Small intestine (tissue), 7 donors: ENCODE data around the gene ARFGAP3. TPM values are rescaled to one million over a fixed set of nuclear protein-coding genes. Genes with fewer than 3 reads are reported as not detected.

Experiments
- DNase-seq, 2 donors: peaks; one replicate each; pipeline versions ENCODE4 v3.0.0 to v3.0.0-alpha.2; 2013
- FAIRE-seq: peaks from 2 replicates; lab custom pipeline; 2012; peaks lifted over from hg19 to GRCh38; lab: Jason Lieb, UNC
- H3K27ac ChIP-seq, 3 donors: one replicate each; pipeline ENCODE4 v1.5.1; 2013; ENCODE audit warnings: low read length in 2 of 3, mild to moderate bottlenecking in 2 of 3, control low read depth in 1 of 3, inconsistent platforms in 1 of 3, low read depth in 1 of 3, moderate library complexity in 1 of 3
- H3K27me3 ChIP-seq, 3 donors: one replicate each; pipeline ENCODE4 v1.6.1; 2013; ENCODE audit warnings: low read length in 3 of 3, inconsistent platforms in 1 of 3; ENCODE audit not compliant: control insufficient read depth in 3 of 3, insufficient read depth in 3 of 3
- H3K36me3 ChIP-seq, 3 donors: one replicate each; pipeline ENCODE4 v1.6.1; 2013; ENCODE audit warnings: low read length in 3 of 3, inconsistent platforms in 1 of 3, low read depth in 1 of 3, mild to moderate bottlenecking in 1 of 3, moderate library complexity in 1 of 3; ENCODE audit not compliant: control insufficient read depth in 3 of 3, insufficient read depth in 2 of 3
- H3K4me1 ChIP-seq, 3 donors: one replicate each; pipeline ENCODE4 v1.6.1; 2013; ENCODE audit warnings: low read length in 2 of 3, inconsistent platforms in 1 of 3, low read depth in 1 of 3, mild to moderate bottlenecking in 1 of 3, moderate library complexity in 1 of 3; ENCODE audit not compliant: control insufficient read depth in 3 of 3, insufficient read depth in 2 of 3
- H3K4me3 ChIP-seq, 3 donors: one replicate each; pipeline ENCODE4 v1.5.1; 2013; ENCODE audit warnings: low read length in 3 of 3, control low read depth in 1 of 3, inconsistent platforms in 1 of 3, low read depth in 1 of 3, mild to moderate bottlenecking in 1 of 3, moderate library complexity in 1 of 3
- H3K9me3 ChIP-seq, 2 donors: one replicate each; pipeline ENCODE4 v1.6.1; 2013; ENCODE audit warnings: low read depth in 1 of 2, low read length in 1 of 2; ENCODE audit not compliant: control insufficient read depth in 2 of 2, insufficient read depth in 1 of 2
- WGBS, 3 donors: extraction: QIAGEN DNeasy Blood & Tissue Kit; methylation state at CpG; one replicate each; pipeline ENCODE4 v1.1.7; 2013; 5-methylcytosine and 5-hydroxymethylcytosine counted together
- polyA plus RNA-seq, 4 donors: library from polyadenylated mRNA; stranded (reverse) in 3 of 4; unstranded in 1 of 4; fragments of 200-250 nt in 3 of 4; fragments of 120-200 nt in 1 of 4; gene quantifications; one replicate each; pipeline versions ENCODE4 v1.2.1 to v1.2.3, GENCODE V29; 2013
- donor health status: healthy with polysubstance abuse.
- donor health status: control.
- donor health status: control.
- donor health status: Bipolar disorder and iron deficiency.
- donor health status: healthy.

Gene ARFGAP3
- polyA plus RNA-seq, 4 donors: 29.1 to 64.5 (median 53.1) TPM

DNA sequence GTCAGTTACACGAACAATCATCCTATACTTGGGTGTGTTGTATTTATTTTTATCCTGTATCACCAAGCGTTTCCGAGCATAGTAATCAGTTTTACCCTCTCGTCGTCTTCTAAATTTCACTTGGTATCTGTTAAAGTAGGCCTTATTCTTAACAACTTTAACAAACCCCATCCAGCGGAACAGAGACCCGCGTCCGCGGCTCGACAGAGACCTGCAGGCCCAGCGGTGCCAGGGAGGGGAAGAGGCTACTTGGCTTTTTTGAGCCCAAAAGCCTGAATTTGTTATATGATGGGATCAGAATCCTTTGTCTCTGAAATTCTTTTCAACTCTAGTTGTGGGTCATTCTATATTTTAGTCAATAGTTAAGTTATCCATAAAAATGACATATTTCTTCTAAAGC, 79.9 kb downstream of the ARFGAP3 start:
- no peak for FAIRE-seq

DNA sequence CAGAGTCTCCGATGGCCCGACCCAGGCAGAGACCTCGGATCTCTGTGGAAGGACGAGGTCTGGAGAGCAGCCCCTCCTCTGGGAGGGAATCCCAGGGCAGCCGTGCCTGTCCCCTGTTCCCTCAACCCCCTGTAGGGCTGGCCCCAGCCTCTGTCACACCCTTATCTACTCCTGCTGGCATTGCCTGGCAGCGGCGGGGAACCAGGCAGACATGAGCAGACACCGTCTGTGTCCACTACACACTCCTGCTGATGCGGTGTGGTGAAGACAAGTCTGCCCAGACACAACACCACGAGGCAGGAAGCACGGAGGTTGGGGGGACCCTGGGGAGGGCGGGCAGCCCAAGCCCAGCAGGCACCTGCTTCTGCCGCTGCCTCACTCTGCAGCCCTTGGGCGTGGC, 83.9 kb downstream of the ARFGAP3 start:
- H3K27me3 ChIP-seq: no peaks in the 10 kb centered on the region
- peaks cover 0 to 2% (median 0%) of the 10 kb centered on the region in 3 donors for H3K36me3 ChIP-seq
- H3K4me3 ChIP-seq: no peak overlapping the region
- peak overlapping the region in 1 of 3 donors; percentile 14 for H3K27ac ChIP-seq
- WGBS, 3 donors: 22 to 42% (median 37%) methylated on average over 13 to 14 of the region's 14 CpGs
- H3K9me3 ChIP-seq: no peaks in the 10 kb centered on the region
- H3K4me1 ChIP-seq: peaks cover 0 to 22% (median 0%) of the 10 kb centered on the region in 3 donors
- no peak for FAIRE-seq
- peak in 1 of 2 donors; percentile 46 for DNase-seq

More for the DNA sequence above, 79.9 kb downstream of the ARFGAP3 start:
- H3K4me3 ChIP-seq: no peak overlapping the region
- no peak for DNase-seq
- H3K27me3 ChIP-seq: no peaks in the 10 kb centered on the region
- no peak overlapping the region for H3K27ac ChIP-seq
- H3K9me3 ChIP-seq: no peaks in the 10 kb centered on the region
- 95 to 96% (median 96%) methylated on average over 12 of the region's 12 CpGs for WGBS, 3 donors
- peaks cover 0 to 10% (median 0%) of the 10 kb centered on the region in 3 donors for H3K4me1 ChIP-seq
- peaks cover 0 to 2% (median 0%) of the 10 kb centered on the region in 3 donors for H3K36me3 ChIP-seq

DNA sequence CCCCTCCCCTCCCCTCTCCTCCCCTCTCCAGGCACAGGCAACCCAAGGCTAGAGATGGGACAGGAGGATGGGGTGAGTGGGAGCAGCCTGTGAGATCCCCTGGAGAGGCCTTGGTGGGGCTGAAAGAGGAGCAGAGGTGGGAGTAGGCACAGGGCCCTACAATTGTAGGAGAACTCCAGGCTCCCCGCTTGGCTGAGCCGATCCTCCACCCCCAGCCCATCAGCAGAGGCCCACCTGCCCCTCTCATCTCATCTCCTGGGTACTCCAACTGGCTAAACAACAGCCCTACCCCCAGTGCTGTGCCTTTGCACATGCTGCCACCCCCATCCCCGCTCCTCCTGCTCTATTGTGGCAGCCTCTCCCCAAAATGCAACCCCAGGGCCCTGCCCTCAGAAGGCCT, 84.4 kb downstream of the ARFGAP3 start:
- H3K27me3 ChIP-seq: no peaks in the 10 kb centered on the region
- WGBS, 3 donors: 63 to 92% (median 91%) methylated on average over 3 of the region's 3 CpGs
- peak overlapping the region in 1 of 3 donors; percentile 14 for H3K27ac ChIP-seq

DNA sequence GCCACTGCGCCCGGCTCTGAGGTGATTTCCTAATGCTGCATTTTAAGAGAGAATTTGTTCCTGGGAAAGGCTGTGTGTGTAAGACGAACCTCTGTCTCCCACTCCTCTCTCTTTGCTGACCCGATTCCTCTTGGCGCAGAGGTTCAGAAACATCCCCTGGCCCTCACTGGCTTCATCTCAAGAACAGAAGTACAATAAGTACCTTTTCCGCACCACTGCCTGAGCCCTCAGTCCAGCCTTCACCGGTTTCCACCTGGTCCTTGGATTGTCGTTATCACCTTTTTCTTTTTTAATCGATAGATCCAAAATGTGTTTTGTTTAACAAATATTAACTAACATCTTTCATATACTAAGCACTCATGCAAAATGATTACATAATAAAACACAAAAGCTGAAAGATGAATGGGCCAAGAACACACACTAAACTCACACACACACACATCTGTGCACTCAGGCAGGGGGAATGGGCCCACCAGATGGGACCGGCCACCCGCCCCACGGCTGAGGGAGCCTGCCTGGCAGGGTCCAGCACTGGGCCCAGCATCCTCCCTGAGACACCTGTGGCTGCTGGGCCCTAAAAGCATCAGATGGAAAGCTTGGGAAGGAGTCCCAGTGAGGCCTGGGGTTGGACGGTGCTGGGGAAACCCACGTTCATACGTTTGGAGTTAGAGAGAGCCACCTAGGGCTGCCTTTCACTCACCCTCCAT, 86.0 kb downstream of the ARFGAP3 start:
- Histone ChIP-seq H3K4me3 (no peak overlapping the region), H3K27ac (no peak overlapping the region), H3K36me3 (no peaks in the 10 kb centered on the region), H3K4me1 (peaks cover 0 to 22% (median 0%) of the 10 kb centered on the region in 3 donors), H3K27me3 (no peaks in the 10 kb centered on the region), H3K9me3 (no peaks in the 10 kb centered on the region)
- 86 to 91% (median 89%) methylated on average over 15 of the region's 15 CpGs for WGBS, 3 donors
- FAIRE-seq: no peak
- DNase-seq: no peak

More for the DNA sequence above, 84.4 kb downstream of the ARFGAP3 start:
- no peaks in the 10 kb centered on the region for H3K9me3 ChIP-seq
- H3K36me3 ChIP-seq: peaks cover 0 to 2% (median 0%) of the 10 kb centered on the region in 3 donors
- DNase-seq (no peak), FAIRE-seq (no peak)
- peaks cover 0 to 22% (median 0%) of the 10 kb centered on the region in 3 donors for H3K4me1 ChIP-seq
- H3K4me3 ChIP-seq: no peak overlapping the region

DNA sequence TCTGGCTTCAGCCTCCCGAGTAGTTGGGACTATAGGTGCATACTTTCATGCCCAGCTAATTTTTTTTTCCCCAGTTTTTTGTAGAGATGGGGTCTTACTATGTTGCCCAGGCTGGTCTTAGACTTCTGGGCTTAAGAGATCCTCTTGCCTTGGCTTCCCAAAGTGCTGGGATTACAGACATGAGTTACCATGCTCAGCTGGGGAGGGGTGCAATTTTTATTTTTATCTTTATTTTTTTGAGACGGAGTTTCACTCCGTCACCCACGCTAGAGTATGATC, 86.7 kb downstream of the ARFGAP3 start:
- H3K9me3 ChIP-seq: no peaks in the 10 kb centered on the region
- H3K4me1 ChIP-seq: peaks cover 0 to 22% (median 0%) of the 10 kb centered on the region in 3 donors
- FAIRE-seq (no peak), DNase-seq (no peak)
- no peaks in the 10 kb centered on the region for H3K36me3 ChIP-seq
- no peaks in the 10 kb centered on the region for H3K27me3 ChIP-seq
- 79 to 84% (median 83%) methylated on average over 4 of the region's 4 CpGs for WGBS, 3 donors
- H3K4me3 ChIP-seq: no peak overlapping the region
- H3K27ac ChIP-seq: peak overlapping the region in 1 of 3 donors; percentile 49

DNA sequence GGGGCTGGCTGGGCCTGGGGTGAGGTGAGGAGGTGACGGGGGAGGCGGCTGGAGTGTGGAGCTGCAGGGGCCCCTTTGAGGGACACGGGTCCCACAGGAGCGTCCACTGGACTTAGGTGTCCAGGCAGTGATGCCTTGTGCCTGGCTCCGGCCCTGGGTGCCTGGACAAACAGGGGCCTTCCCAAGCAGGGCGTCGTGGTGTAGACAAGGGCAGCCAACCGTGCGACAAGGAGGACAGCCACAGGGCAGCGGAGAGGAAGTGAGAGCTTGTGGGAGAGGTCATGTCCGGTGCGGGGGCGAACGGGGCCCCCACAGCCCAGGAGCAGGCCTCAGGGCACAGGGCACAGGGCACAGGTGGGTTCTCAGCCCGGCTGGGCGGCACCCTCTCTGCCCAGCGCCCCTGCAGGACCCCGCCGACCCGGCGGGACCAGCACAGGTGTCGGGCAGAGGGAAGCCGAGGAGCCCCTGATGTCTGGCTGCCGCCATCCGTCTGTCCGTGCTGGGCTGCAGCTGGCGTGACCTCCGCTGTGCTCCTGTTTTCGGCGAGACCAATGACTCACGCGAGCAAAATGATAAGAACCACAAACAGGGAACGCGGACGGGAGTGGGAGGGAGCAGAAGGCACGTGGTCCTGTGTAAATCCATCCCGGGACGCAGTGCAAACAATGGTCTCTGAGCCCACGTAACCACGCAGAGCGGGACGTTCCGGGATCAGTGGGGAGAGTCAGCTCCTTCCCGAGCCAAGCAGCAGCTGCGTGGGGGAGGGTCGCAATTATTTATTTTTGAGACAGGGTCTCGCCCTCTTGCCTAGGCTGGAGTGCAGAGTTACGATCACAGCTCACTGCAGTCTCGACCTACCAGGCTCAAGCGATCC, 87.3 kb downstream of the ARFGAP3 start:
- peaks cover 0 to 22% (median 0%) of the 10 kb centered on the region in 3 donors for H3K4me1 ChIP-seq

DNA sequence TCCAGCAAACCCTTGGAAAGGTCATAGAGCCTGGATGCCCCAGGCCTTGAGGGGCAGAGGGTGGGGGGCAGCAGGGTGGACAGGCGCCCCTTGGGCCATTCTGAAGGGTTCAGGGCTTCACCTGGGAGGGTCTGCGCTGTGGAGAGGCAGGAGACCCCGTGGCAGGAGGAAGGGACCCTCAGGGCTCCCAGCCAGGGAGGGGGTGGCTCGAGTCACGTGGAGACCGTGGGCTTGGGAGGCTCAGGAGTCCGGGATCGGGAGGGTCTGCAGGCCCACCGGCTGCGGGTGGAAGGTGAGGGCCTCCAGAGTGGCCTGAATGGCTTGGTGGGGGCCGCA, 87.9 kb downstream of the ARFGAP3 start:
- Histone ChIP-seq H3K36me3 (no peaks in the 10 kb centered on the region), H3K27me3 (no peaks in the 10 kb centered on the region), H3K4me3 (no peak overlapping the region), H3K27ac (no peak overlapping the region), H3K9me3 (no peaks in the 10 kb centered on the region), H3K4me1 (peaks cover 0 to 28% (median 0%) of the 10 kb centered on the region in 3 donors)
- WGBS, 3 donors: 89 to 94% (median 91%) methylated on average over 9 to 11 of the region's 11 CpGs
- FAIRE-seq: no peak
- DNase-seq: no peak

More for the DNA sequence above, 87.3 kb downstream of the ARFGAP3 start:
- FAIRE-seq (no peak), DNase-seq (peak; percentile 62 to 64)
- H3K27me3 ChIP-seq: no peaks in the 10 kb centered on the region
- no peak overlapping the region for H3K4me3 ChIP-seq
- 23 to 38% (median 29%) methylated on average over 46 to 50 of the region's 50 CpGs for WGBS, 3 donors
- no peaks in the 10 kb centered on the region for H3K9me3 ChIP-seq
- peak overlapping the region in 1 of 3 donors; percentile 49 for H3K27ac ChIP-seq
- no peaks in the 10 kb centered on the region for H3K36me3 ChIP-seq

DNA sequence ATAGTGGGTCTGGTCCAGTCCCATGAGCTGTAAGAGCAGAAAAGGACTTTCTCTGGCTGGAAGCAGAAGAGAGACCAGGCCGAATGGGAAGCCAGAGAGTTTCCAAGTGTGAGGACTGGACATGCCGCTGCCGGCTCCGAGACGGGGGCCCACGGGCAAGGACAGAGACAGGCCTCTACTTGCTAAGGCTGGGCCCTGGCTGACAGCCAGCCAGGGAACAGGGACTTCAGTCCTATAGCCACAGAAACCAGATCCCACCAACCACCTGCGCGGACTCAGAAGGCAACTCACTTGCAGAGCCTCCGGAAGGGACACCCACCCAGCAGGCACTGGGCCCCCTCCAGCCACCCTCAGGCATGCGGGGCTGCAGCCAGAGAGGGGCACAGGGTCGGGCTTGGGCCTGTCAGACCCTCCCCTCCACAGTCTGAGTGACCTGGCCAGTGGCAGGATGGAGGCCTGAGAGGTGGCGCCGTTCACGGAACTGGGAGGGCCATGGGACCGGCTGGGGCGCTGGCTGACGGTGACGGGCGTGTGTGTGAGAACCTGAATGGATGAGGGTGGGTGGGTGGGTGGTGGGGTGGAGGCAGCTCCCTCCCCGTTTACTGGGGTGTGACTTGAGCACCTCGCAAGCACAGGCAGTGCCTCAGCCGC, 88.6 kb downstream of the ARFGAP3 start:
- H3K27me3 ChIP-seq: no peaks in the 10 kb centered on the region
- no peaks in the 10 kb centered on the region for H3K9me3 ChIP-seq
- WGBS, 3 donors: 83 to 87% (median 86%) methylated on average over 15 to 22 of the region's 22 CpGs
- FAIRE-seq: no peak
- H3K4me1 ChIP-seq: peaks cover 0 to 29% (median 0%) of the 10 kb centered on the region in 3 donors
- H3K4me3 ChIP-seq: no peak overlapping the region
- DNase-seq: no peak
- H3K27ac ChIP-seq: no peak overlapping the region
- no peaks in the 10 kb centered on the region for H3K36me3 ChIP-seq
